Thyroid gland (tissue), 4 donors: ENCODE measurements around the gene JHY. TPM values are rescaled to one million over a fixed set of nuclear protein-coding genes. Genes with fewer than 3 reads are reported as not detected.

Experiments
- DNase-seq, 2 donors: peaks; one replicate each; pipeline ENCODE4 v3.0.0-alpha.2; 2019
- H3K27ac ChIP-seq, 3 donors: fragments of 200-600 bp; sonication (generic); 1 replicate in 2 of 3; 2 replicates in 1 of 3; pipeline ENCODE4 v1.5.1; 2016 to 2019; ENCODE audit warnings: mild to moderate bottlenecking in 1 of 3, moderate library complexity in 1 of 3
- H3K27me3 ChIP-seq: fragments of 200-600 bp; sonication (generic); one replicate; pipeline ENCODE4 v1.5.1; 2019
- H3K36me3 ChIP-seq, 2 donors: fragments of 200-600 bp; sonication (generic); one replicate each; pipeline ENCODE4 v1.5.1; 2016 to 2019
- H3K4me1 ChIP-seq, 2 donors: fragments of 200-600 bp; sonication (generic); one replicate each; pipeline ENCODE4 v1.5.1; 2017 to 2019
- H3K4me3 ChIP-seq, 3 donors: fragments of 200-600 bp; sonication (generic); replicated peaks in 1 of 3; 1 replicate in 2 of 3; 2 replicates in 1 of 3; pipeline ENCODE4 v1.5.1; 2016; ENCODE audit warnings: mild to moderate bottlenecking in 1 of 3
- H3K9me3 ChIP-seq: fragments of 200-600 bp; sonication (generic); one replicate; pipeline ENCODE4 v1.5.1; 2017
- CTCF ChIP-seq, 6 experiments: fragments of 200-600 bp in 3 of 6; fragments of 450-650 bp in 3 of 6; sonication (generic) in 3 of 6; IDR thresholded peaks; one replicate each; pipeline ENCODE4 v1.5.1; 2016 to 2019; ENCODE audit warnings: antibody characterized with exemption in 6 of 6, mild to moderate bottlenecking in 2 of 6, inconsistent platforms in 1 of 6, moderate library complexity in 1 of 6
- POLR2A ChIP-seq, 2 donors: fragments of 450-650 bp; IDR thresholded peaks; one replicate each; pipeline ENCODE4 v1.6.1; 2017; ENCODE audit warnings: antibody characterized with exemption in 2 of 2, mild to moderate bottlenecking in 2 of 2, moderate library complexity in 1 of 2
- WGBS, 2 donors: methylation state at CpG; one replicate each; pipeline ENCODE4 v1.1.5; 2017; 5-methylcytosine and 5-hydroxymethylcytosine counted together
- intact Hi-C: fragments of 100-400 bp; cut with DNase I; formaldehyde crosslinking; loops from one replicate; pipeline ENCODE4 v1.15.1; 2023
- total RNA-seq, 4 donors: library from RNA; depleted of rRNA; stranded (reverse); fragments of >200 nt; gene quantifications; one replicate each; pipeline ENCODE4 v1.2.3, GENCODE V29; 2016

JHY gene
- total RNA-seq, 4 donors from 2014 or later = 5.8 to 11.8 (median 8.9) TPM

GRCh38 chr11:122871302-122871701 is 11.3 kb upstream of the JHY start:
- H3K36me3 ChIP-seq = no peaks in the 10 kb centered on the region
- no peak overlapping the region for H3K27ac ChIP-seq
- no peak for DNase-seq
- intact Hi-C loops = no loop called here
- TF ChIP-seq POLR2A (IDR thresholded peaks at IDR 0.05) (no peak), CTCF (IDR thresholded peaks at IDR 0.05) (no peak)
- no peak overlapping the region for H3K4me3 ChIP-seq
- no peaks in the 10 kb centered on the region for H3K4me1 ChIP-seq
- no peaks in the 10 kb centered on the region for H3K27me3 ChIP-seq
- 73 to 82% methylated on average over 4 of the region's 4 CpGs for WGBS, 2 donors
- H3K9me3 ChIP-seq = no peaks in the 10 kb centered on the region

DNA sequence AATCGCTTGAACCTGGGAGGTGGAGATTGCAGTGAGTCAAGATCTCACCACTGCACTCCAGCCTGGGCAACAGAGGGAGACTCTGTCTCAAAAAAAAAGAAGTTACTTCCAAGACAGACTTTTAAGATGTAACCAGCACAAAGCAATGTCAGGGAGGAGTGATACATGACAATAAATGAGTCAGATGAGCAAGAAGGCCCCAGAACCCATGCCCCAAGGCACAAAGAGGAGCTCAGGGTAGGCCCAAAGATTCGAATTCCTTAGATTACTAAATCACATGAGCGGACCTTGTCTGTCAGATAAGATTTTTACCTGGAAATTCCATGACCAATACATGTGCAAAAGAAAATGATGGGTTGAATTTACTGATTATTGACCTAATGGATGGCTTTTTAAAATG is 10.5 kb upstream of the JHY start:
- no peaks in the 10 kb centered on the region for H3K36me3 ChIP-seq
- no peak for TF ChIP-seq POLR2A (IDR thresholded peaks at IDR 0.05)
- no peak for TF ChIP-seq CTCF (IDR thresholded peaks at IDR 0.05)
- H3K27me3 ChIP-seq = no peaks in the 10 kb centered on the region
- H3K27ac ChIP-seq = no peak overlapping the region
- intact Hi-C loops = no loop called here
- H3K9me3 ChIP-seq = no peaks in the 10 kb centered on the region
- no peak overlapping the region for H3K4me3 ChIP-seq
- no peak for DNase-seq
- H3K4me1 ChIP-seq = no peaks in the 10 kb centered on the region
- WGBS, 2 donors = 90 to 91% methylated on average over 3 of the region's 3 CpGs

DNA sequence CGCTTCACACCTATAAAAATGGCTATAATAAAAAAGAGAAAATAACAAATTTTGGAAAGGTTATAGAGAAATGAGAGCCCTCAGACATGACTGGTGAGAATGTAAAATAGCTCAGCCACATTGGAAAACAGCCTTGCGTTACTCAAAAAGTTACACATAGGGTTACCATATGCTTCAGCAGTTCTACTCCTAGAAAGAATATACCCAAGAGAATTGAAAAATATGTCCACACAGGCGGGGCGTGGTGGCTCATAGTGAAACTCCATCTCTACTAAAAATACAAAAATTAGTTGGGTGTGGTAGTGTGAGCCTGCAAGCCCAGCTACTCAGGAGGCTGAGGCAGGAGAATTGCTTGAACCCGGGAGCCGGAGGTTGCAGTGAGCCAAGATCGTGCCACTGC is 7.6 kb upstream of the JHY start:
- H3K27ac ChIP-seq = no peak overlapping the region
- TF ChIP-seq POLR2A (IDR thresholded peaks at IDR 0.05) = no peak
- TF ChIP-seq CTCF (IDR thresholded peaks at IDR 0.05) = no peak
- WGBS, 2 donors = 80 to 81% methylated on average over 7 of the region's 7 CpGs
- DNase-seq = no peak
- no peaks in the 10 kb centered on the region for H3K9me3 ChIP-seq
- H3K27me3 ChIP-seq = no peaks in the 10 kb centered on the region
- H3K4me3 ChIP-seq = no peak overlapping the region
- intact Hi-C loops = no loop called here
- H3K4me1 ChIP-seq = no peaks in the 10 kb centered on the region
- H3K36me3 ChIP-seq = no peaks in the 10 kb centered on the region

- no peak for DNase-seq
- 82 to 90% methylated on average over 5 of the region's 5 CpGs for WGBS, 2 donors
- Histone ChIP-seq H3K4me3 (no peak overlapping the region), H3K36me3 (no peaks in the 10 kb centered on the region), H3K27me3 (no peaks in the 10 kb centered on the region), H3K4me1 (peaks cover 0 to 3% of the 10 kb centered on the region in 2 donors), H3K9me3 (no peaks in the 10 kb centered on the region), H3K27ac (no peak overlapping the region)
- TF ChIP-seq CTCF (IDR thresholded peaks at IDR 0.05) (no peak), POLR2A (IDR thresholded peaks at IDR 0.05) (no peak)
- intact Hi-C loops = no loop called here
Observed at GRCh38 chr11:122877732-122878131, 4.8 kb upstream of the JHY start.

DNA sequence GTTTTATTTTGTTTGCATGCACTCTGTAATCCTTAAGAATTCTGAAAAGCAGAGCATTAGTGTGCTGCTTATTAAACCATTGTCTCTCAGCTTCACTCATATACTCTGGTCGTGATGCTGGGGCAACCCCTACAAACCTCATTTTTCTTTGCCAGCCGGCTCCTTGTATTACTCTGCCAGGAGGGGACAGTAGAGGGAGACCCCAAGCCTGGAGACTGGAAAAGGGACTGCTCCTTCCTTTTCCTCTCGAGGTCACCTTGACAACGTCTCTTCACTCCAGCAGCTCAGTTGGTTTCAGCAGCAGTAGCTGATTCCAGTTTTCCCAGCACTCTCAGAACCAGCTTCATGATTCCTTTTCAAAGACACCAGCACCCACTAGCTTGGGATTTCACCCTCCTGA is 2.8 kb upstream of the JHY start:
- no peaks in the 10 kb centered on the region for H3K36me3 ChIP-seq
- intact Hi-C loops = no loop called here
- no peak for TF ChIP-seq POLR2A (IDR thresholded peaks at IDR 0.05)
- no peak for TF ChIP-seq CTCF (IDR thresholded peaks at IDR 0.05)
- H3K9me3 ChIP-seq = no peaks in the 10 kb centered on the region
- no peak for DNase-seq
- peaks cover 3 to 9% of the 10 kb centered on the region in 2 donors for H3K4me1 ChIP-seq
- no peaks in the 10 kb centered on the region for H3K27me3 ChIP-seq
- 23 to 49% methylated on average over 4 of the region's 4 CpGs for WGBS, 2 donors
- H3K4me3 ChIP-seq = no peak overlapping the region
- H3K27ac ChIP-seq = no peak overlapping the region
